HEK293T (cell line): ENCODE results near the gene CNTN5.

Experiments
- CTCF ChIA-PET: fragments of 350-600 bp; formaldehyde crosslinking; extraction: SDS; loops from one replicate; lab custom pipeline; 2021; ENCODE audit warnings: antibody characterized with exemption, inconsistent platforms; lab: Yijun Ruan, JAX
- POLR2A ChIA-PET: fragments of 350-600 bp; formaldehyde crosslinking; extraction: SDS; loops from one replicate; lab custom pipeline; 2020; ENCODE audit warnings: antibody characterized with exemption, inconsistent platforms; lab: Yijun Ruan, JAX
- DNase-seq: peaks from one replicate; pipeline ENCODE4 v3.0.0; 2012; ENCODE audit warnings: mixed read lengths; ENCODE audit errors: extremely low spot score
- ARNT ChIP-seq: fragments of 450-650 bp; IDR thresholded peaks from 2 replicates; pipeline ENCODE4 v1.6.1; 2017; ENCODE audit warnings: mild to moderate bottlenecking
- BHLHE40 ChIP-seq: fragments of 450-650 bp; IDR thresholded peaks from 2 replicates; pipeline ENCODE4 v1.6.1; 2016; ENCODE audit warnings: mild to moderate bottlenecking, moderate library complexity, borderline replicate concordance
- CTBP1 ChIP-seq: fragments of 450-650 bp; IDR thresholded peaks from 2 replicates; pipeline ENCODE4 v1.6.1; 2016; ENCODE audit warnings: borderline replicate concordance
- ELF4 ChIP-seq: fragments of 450-650 bp; IDR thresholded peaks from 2 replicates; pipeline ENCODE4 v1.6.1; 2017; ENCODE audit warnings: antibody characterized with exemption
- FOXA1 ChIP-seq: fragments of 450-650 bp; IDR thresholded peaks from 2 replicates; pipeline ENCODE4 v1.6.1; 2016; ENCODE audit warnings: mild to moderate bottlenecking
- FOXK2 ChIP-seq: fragments of 450-650 bp; IDR thresholded peaks from 2 replicates; pipeline ENCODE4 v1.6.1; 2016; ENCODE audit warnings: mild to moderate bottlenecking
- FOXM1 ChIP-seq: fragments of 450-650 bp; IDR thresholded peaks from 2 replicates; pipeline ENCODE4 v1.6.1; 2017; ENCODE audit warnings: mild to moderate bottlenecking, borderline replicate concordance
- HDGF ChIP-seq: fragments of 450-650 bp; IDR thresholded peaks from 2 replicates; pipeline ENCODE4 v1.6.1; 2017; ENCODE audit warnings: antibody characterized with exemption, borderline replicate concordance
- L3MBTL2 ChIP-seq: fragments of 450-650 bp; conservative IDR thresholded peaks from 2 replicates; pipeline ENCODE4 v1.6.1; 2016; ENCODE audit warnings: mild to moderate bottlenecking
- LEF1 ChIP-seq: fragments of 450-650 bp; IDR thresholded peaks from 2 replicates; pipeline ENCODE4 v1.6.1; 2017; ENCODE audit warnings: mild to moderate bottlenecking, borderline replicate concordance
- NFRKB ChIP-seq: fragments of 450-650 bp; IDR thresholded peaks from 2 replicates; pipeline ENCODE4 v1.6.1; 2016; ENCODE audit warnings: mild to moderate bottlenecking, moderate library complexity
- SP1 ChIP-seq: fragments of 450-650 bp; IDR thresholded peaks from 2 replicates; pipeline ENCODE4 v1.6.1; 2017
- SUZ12 ChIP-seq: fragments of 450-650 bp; IDR thresholded peaks from 2 replicates; pipeline ENCODE4 v1.6.1; 2016; ENCODE audit warnings: mild to moderate bottlenecking
- TARDBP ChIP-seq: fragments of 450-650 bp; IDR thresholded peaks from 2 replicates; pipeline ENCODE4 v1.6.1; 2016
- ZNF384 ChIP-seq: fragments of 450-650 bp; IDR thresholded peaks from 2 replicates; pipeline ENCODE4 v1.6.1; 2016
- TF ChIP-seq, protein P1 (sequence below): fragments of 450-650 bp; IDR thresholded peaks from 2 replicates; pipeline ENCODE4 v1.6.1; 2016

Gene CNTN5

DNA sequence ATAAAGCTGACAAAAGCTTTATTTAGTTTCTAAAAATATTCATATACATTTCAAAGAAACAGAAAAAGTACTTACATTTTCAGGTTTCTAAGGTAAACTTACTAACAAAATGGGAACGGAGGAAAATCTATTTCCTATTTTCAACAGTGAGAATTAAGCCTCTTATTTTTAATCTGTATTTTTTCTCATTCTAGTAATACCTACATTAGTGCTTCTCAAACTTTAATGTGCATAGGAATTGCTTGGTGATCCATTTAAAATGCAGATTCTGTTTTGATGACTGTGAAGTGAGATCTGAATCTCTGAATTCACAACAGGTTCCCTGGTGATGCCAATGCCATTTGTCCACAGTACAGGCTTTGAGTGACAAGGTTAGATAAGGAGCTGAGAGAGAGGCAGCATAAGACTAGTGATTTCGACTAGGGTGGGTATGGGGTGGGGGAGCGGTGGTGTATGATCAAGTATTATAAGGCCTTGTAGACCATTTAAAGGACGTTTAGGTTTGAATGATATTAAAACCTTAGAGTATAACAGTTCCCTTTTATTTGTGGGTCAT lies 402.8 kb downstream of the CNTN5 start:
- CTCF ChIA-PET, result no interaction called here
- TF ChIP-seq FOXM1 (no peak), LEF1 (no peak), BHLHE40 (no peak), FOXK2 (no peak), HDGF (no peak), ARNT (no peak), FOXA1 (no peak), ELF4 (no peak), SP1 (no peak), CTBP1 (no peak), TARDBP (no peak)
- TF ChIP-seq, protein P1, sequence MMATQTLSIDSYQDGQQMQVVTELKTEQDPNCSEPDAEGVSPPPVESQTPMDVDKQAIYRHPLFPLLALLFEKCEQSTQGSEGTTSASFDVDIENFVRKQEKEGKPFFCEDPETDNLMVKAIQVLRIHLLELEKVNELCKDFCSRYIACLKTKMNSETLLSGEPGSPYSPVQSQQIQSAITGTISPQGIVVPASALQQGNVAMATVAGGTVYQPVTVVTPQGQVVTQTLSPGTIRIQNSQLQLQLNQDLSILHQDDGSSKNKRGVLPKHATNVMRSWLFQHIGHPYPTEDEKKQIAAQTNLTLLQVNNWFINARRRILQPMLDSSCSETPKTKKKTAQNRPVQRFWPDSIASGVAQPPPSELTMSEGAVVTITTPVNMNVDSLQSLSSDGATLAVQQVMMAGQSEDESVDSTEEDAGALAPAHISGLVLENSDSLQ, result no peak
- DNase-seq, result no peak
- POLR2A ChIA-PET, result no interaction called here

DNA sequence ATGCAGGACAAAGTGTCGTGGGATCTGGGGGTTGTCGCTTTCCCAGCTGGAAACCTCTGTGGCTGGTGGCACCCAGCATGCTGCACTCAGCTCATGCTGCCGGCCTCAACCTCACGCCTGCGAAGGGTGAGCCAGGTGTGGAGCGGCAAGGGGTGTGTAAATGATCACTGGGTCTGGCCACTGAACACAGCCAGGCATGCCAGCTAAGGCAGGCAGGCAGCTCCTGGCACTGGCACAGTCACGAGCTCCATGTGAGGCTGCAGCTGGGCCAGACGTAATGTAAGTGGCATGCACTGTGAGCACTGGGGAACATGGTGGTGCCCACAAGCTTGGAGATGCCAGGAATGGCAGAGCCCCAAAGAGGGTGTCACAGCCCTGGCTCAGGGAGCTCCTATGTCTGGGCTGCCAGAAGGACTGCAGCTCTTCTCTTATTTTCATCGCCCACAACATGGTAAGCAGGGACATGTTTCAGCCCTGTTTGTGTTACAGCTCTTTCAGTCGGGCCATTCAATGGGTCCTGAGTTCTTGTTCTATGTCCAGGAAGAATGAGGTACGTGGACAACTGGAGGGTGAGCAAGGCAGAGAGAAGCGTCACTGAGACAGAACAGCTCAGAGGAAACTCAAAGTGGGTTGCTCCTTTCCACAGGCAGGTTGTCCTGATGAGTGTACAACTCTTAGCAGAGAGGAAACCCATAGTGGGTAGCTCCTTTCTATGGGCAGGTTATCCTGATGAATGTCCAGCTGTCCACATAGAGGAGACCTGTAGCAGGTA lies 403.8 kb downstream of the CNTN5 start:
- DNase-seq, result no peak
- ChIA-PET POLR2A (no interaction called here), CTCF (no interaction called here)
- no peak for TF ChIP-seq NFRKB
- TF ChIP-seq TARDBP, result no peak
- TF ChIP-seq LEF1, result no peak
- no peak for TF ChIP-seq ELF4
- TF ChIP-seq CTBP1, result no peak
- no peak for TF ChIP-seq FOXM1
- no peak for TF ChIP-seq SUZ12
- TF ChIP-seq L3MBTL2, result no peak
- no peak for TF ChIP-seq HDGF
- TF ChIP-seq ZNF384, result no peak
- no peak for TF ChIP-seq ARNT
- no peak for TF ChIP-seq FOXK2
- no peak for TF ChIP-seq FOXA1
- TF ChIP-seq, protein P1, result no peak

DNA sequence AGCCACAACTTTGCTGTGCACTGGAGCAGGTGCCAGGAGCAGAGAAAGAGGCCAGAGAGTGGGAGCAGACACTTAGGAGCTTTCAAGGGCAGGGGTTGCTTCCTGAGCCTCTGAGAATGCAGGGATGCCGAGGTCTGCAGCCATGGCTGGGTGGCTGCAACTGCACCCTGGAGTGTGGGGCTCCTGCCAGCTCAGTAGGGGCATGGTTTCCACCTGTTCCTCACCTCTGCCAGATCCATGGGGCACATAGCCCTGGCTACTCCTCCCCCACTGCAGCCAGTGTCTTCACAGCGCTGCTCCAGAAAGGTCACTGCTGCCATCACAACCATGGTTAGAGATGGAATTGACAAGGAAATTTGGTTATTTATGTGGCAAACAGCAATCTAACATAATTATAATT lies 404.8 kb downstream of the CNTN5 start:
- POLR2A ChIA-PET, result no interaction called here
- CTCF ChIA-PET, result no interaction called here
- DNase-seq, result no peak
- TF ChIP-seq ELF4, result no peak
- TF ChIP-seq BHLHE40, result no peak
- TF ChIP-seq FOXA1, result no peak
- no peak for TF ChIP-seq ZNF384
- no peak for TF ChIP-seq SP1
- TF ChIP-seq L3MBTL2, result no peak
- TF ChIP-seq FOXK2, result no peak
- no peak for TF ChIP-seq TARDBP
- no peak for TF ChIP-seq CTBP1
- TF ChIP-seq, protein P1, result no peak
- no peak for TF ChIP-seq NFRKB
- TF ChIP-seq SUZ12, result no peak
- TF ChIP-seq HDGF, result no peak
- TF ChIP-seq LEF1, result no peak
- TF ChIP-seq FOXM1, result no peak

DNA sequence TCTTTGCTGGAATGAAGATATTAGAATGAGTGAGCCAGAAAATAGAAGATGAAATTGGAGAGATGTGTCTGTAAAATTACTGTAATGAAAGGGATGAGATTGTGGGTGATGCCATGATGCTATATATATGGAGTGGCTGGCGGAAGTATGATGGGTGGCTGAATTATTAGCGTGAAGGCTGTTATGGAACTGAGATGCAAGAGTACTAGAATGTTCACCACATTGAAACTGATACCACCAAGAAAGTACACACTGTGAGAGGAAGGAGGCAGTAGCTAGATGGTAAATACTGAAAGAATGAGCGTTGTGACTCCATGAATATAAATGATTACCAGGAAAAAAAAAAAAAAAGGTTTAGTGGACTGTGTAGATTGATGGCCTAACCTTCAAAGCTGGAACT lies 411.9 kb downstream of the CNTN5 start:
- ChIA-PET CTCF (no interaction called here), POLR2A (no interaction called here)
- DNase-seq, result no peak
- no peak for TF ChIP-seq NFRKB
- TF ChIP-seq SP1, result no peak
- TF ChIP-seq ZNF384, result no peak
- TF ChIP-seq FOXM1, result no peak
- no peak for TF ChIP-seq LEF1

DNA sequence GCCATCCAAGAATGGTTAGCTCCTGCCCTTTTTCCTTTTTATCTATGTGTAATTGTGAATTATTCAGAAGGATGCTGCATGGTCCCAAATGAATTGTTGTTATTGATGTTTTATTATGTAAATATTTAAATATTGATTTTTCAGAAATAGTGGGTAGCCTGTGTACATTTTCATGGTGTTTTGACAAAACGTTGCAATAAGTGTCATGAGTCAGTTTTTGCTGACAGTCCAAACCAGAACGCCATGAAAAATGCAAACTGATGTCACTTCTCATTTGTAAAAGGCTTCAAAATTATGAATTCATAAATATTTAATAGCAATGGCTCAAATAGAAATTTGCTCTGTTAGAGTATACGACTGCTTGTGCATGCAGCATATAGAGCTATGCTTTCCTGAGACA lies 422.5 kb downstream of the CNTN5 start:
- POLR2A ChIA-PET, result no interaction called here

DNA sequence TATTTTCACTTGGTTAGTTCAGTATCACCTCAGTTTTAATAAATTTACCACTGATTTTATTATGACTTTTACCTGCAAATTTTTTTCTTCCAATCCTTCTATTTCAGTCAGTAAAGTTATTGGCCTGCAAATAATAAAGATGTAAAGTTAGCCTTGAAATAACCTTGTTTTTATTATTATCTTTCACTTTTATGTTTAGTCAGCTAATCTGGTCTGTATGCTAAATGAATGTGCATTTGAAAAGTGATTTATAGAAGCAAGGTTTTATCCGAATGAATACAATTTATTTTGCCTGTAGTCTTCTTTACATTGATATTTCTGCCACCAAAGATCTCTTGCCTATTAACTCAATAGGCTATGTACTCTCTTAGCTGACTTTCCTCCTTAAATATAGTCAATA lies 425.7 kb downstream of the CNTN5 start:
- CTCF ChIA-PET, result no interaction called here
- POLR2A ChIA-PET, result no interaction called here
- TF ChIP-seq FOXM1, result no peak
- no peak for TF ChIP-seq FOXK2
- TF ChIP-seq FOXA1, result no peak
- TF ChIP-seq NFRKB, result no peak
- no peak for TF ChIP-seq TARDBP
- no peak for TF ChIP-seq SP1
- TF ChIP-seq SUZ12, result no peak
- TF ChIP-seq ZNF384, result no peak
- no peak for TF ChIP-seq BHLHE40
- no peak for TF ChIP-seq ELF4
- no peak for TF ChIP-seq ARNT
- no peak for TF ChIP-seq CTBP1
- TF ChIP-seq HDGF, result no peak
- TF ChIP-seq, protein P1, result no peak
- no peak for TF ChIP-seq LEF1
- no peak for TF ChIP-seq L3MBTL2
- no peak for DNase-seq

More for the DNA sequence above, 422.5 kb downstream of the CNTN5 start:
- no peak for DNase-seq
- CTCF ChIA-PET, result no interaction called here
- TF ChIP-seq TARDBP (no peak), FOXA1 (no peak), LEF1 (no peak), NFRKB (no peak)
